Panc1 (cell line): ENCODE data around the gene FUBP1. TPM values are rescaled to one million over a fixed set of nuclear protein-coding genes. Genes with fewer than 3 reads are reported as not detected.

Experiments
- ATAC-seq: fragments of 200-7000 bp; cut with Tn5 transposase; 2 replicates; pipeline ENCODE4 v1.9.1; 2020; ENCODE audit warnings: mild to moderate bottlenecking, moderate library complexity
- BruUV-seq: library from RNA; stranded (reverse); fragments of 400-500 nt; replicated peaks from 2 replicates; lab custom pipeline; 2021; lab: Mats Ljungman, UMichigan
- CTCF ChIA-PET: fragments of 300-600 bp; sonication (Branson Sonifier 250); formaldehyde crosslinking; loops from one replicate; lab custom pipeline; 2022; ENCODE audit warnings: antibody characterized with exemption; lab: Charles Lee
- POLR2A ChIA-PET: fragments of 300-600 bp; sonication (Branson Sonifier 250); formaldehyde crosslinking; loops from one replicate; lab custom pipeline; 2022; ENCODE audit warnings: antibody characterized with exemption; lab: Charles Lee
- DNase-seq: peaks from one replicate; pipeline ENCODE4 v3.0.0-alpha.2; 2010; ENCODE audit warnings: low read depth, low spot score
- H3K27ac ChIP-seq: 2 replicates; pipeline ENCODE4 v1.5.1; 2011; ENCODE audit warnings: mild to moderate bottlenecking, low read length, inconsistent platforms
- H3K27me3 ChIP-seq: fragments of 200-500 bp; sonication (Bioruptor generic); 2 replicates; pipeline ENCODE4 v1.6.0; 2014; ENCODE audit warnings: low read length, inconsistent platforms; ENCODE audit not compliant: control insufficient read depth, insufficient read depth
- H3K36me3 ChIP-seq: fragments of 200-500 bp; sonication (Bioruptor generic); 2 replicates; pipeline ENCODE4 v1.5.1; 2014; ENCODE audit warnings: inconsistent platforms, mild to moderate bottlenecking, low read length, moderate library complexity; ENCODE audit not compliant: control insufficient read depth, insufficient read depth
- H3K4me1 ChIP-seq: 2 replicates; pipeline ENCODE4 v1.5.1; 2011; ENCODE audit warnings: inconsistent platforms, mild to moderate bottlenecking, low read length, moderate library complexity; ENCODE audit not compliant: control insufficient read depth, insufficient read depth
- H3K4me3 ChIP-seq, 2 experiments: 2 replicates each; pipeline ENCODE4 v1.5.1; 2011 to 2012; ENCODE audit warnings: low read depth in 2 of 2, low read length in 2 of 2, mild to moderate bottlenecking in 2 of 2, inconsistent platforms in 1 of 2, moderate library complexity in 1 of 2
- H3K9me3 ChIP-seq: fragments of 200-500 bp; sonication (Bioruptor generic); 2 replicates; pipeline ENCODE4 v1.5.1; 2014; ENCODE audit warnings: low read depth, mild to moderate bottlenecking, inconsistent platforms, low read length, moderate library complexity; ENCODE audit not compliant: control insufficient read depth, insufficient read depth
- CTCF ChIP-seq: fragments of 450-650 bp; IDR thresholded peaks from 2 replicates; pipeline ENCODE4 v1.5.1; 2017; ENCODE audit warnings: mild to moderate bottlenecking
- POLR2AphosphoS5 ChIP-seq: IDR thresholded peaks from 2 replicates; pipeline ENCODE4 v1.6.1; 2012; ENCODE audit warnings: mild to moderate bottlenecking, low read depth, low read length, moderate library complexity
- REST ChIP-seq, 2 experiments: IDR thresholded peaks; 2 replicates each; pipeline ENCODE4 v1.6.1; 2011 to 2012; ENCODE audit warnings: low read depth in 2 of 2, control low read depth in 1 of 2, low read length in 1 of 2, mild to moderate bottlenecking in 1 of 2, moderate library complexity in 1 of 2; ENCODE audit not compliant: insufficient read depth in 1 of 2
- SIN3A ChIP-seq: IDR thresholded peaks from 2 replicates; pipeline ENCODE4 v1.6.1; 2012; ENCODE audit warnings: low read depth, mild to moderate bottlenecking, low read length, moderate library complexity, borderline replicate concordance; ENCODE audit not compliant: insufficient read depth
- TCF7L2 ChIP-seq: IDR thresholded peaks from 2 replicates; pipeline ENCODE4 v1.6.1; 2011; ENCODE audit warnings: mild to moderate bottlenecking, low read depth, low read length, inconsistent platforms
- in situ Hi-C: cut with HindIII; loops from 2 replicates; pipeline ENCODE4 v1.10.0; 2016; ENCODE audit warnings: low sequenced_read_pairs, low pct_unique_long_range_greater_than_20kb
- intact Hi-C: fragments of 100-400 bp; cut with micrococcal nuclease; formaldehyde crosslinking; loops from one replicate; pipeline ENCODE4 v1.10.0; 2022; ENCODE audit not compliant: unreplicated experiment
- total RNA-seq: library from RNA; stranded (reverse); gene quantifications from one replicate; pipeline ENCODE4 v1.2.1, GENCODE V29; 2021; ENCODE audit not compliant: unreplicated experiment

The FUBP1 gene
- total RNA-seq, 1 experiment from 2014 or later, result 150 TPM

- ChIA-PET CTCF (no interaction called here), POLR2A (no interaction called here)
- H3K36me3 ChIP-seq, result peaks cover 80% of the 10 kb centered on the region
- no peaks in the 10 kb centered on the region for H3K27me3 ChIP-seq
- H3K27ac ChIP-seq, result no peak overlapping the region
- H3K4me3 ChIP-seq, result no peak overlapping the region
- TF ChIP-seq CTCF, result no peak
- TF ChIP-seq POLR2AphosphoS5, result no peak
- TF ChIP-seq TCF7L2, result no peak
- no peak for TF ChIP-seq REST (IDR thresholded peaks at IDR 0.05; ENCODE audit: insufficient read depth in 1 of 2, low read depth in 2 of 2, low read length in 1 of 2)
- TF ChIP-seq SIN3A, result no peak
- DNase-seq, result no peak
- no peaks in the 10 kb centered on the region for H3K9me3 ChIP-seq
- no peaks in the 10 kb centered on the region for H3K4me1 ChIP-seq
- intact Hi-C loops, result loop anchor here (10.0 kb wide), 1 partner anchor 169 kb away; no protein-coding TSS in a partner anchor
- in situ Hi-C loops, result no loop called here
- BruUV-seq, result no TSS peak
- no peak for ATAC-seq
Observed at GRCh38 chr1:77945345-77945744, 33.5 kb downstream of the FUBP1 start.

GRCh38 chr1:77942400-77943140, 36.3 kb downstream of the FUBP1 start:
- ATAC-seq (no peak), DNase-seq (no peak)
- no peaks in the 10 kb centered on the region for H3K9me3 ChIP-seq
- ChIA-PET POLR2A (interaction anchor here (0.6 kb wide), 1 partner anchor 888 kb away, joined by 4 read pairs; no protein-coding TSS in a partner anchor), CTCF (no interaction called here)
- H3K4me3 ChIP-seq, result no peak overlapping the region
- intact Hi-C loops, result loop anchor here (10.0 kb wide), 1 partner anchor 172 kb away; no protein-coding TSS in a partner anchor
- TF ChIP-seq REST (IDR thresholded peaks at IDR 0.05; ENCODE audit: insufficient read depth in 1 of 2, low read depth in 2 of 2, low read length in 1 of 2) (no peak), CTCF (no peak), SIN3A (no peak), POLR2AphosphoS5 (no peak), TCF7L2 (no peak)
- in situ Hi-C loops, result no loop called here
- TSS peak; percentile 76 for BruUV-seq
- H3K27ac ChIP-seq, result no peak overlapping the region
- no peaks in the 10 kb centered on the region for H3K27me3 ChIP-seq
- H3K36me3 ChIP-seq, result peaks cover 61% of the 10 kb centered on the region
- H3K4me1 ChIP-seq, result no peaks in the 10 kb centered on the region
